Breast epithelium (tissue), 3 donors: ENCODE measurements around the gene INTS6L.

Experiments
- POLR2A ChIP-seq: fragments of 450-650 bp; IDR thresholded peaks from one replicate; pipeline ENCODE4 v1.6.1; 2016; ENCODE audit warnings: antibody characterized with exemption, mild to moderate bottlenecking, moderate library complexity
- POLR2AphosphoS5 ChIP-seq, 3 donors: sonication (generic); formaldehyde crosslinking; IDR thresholded peaks; one replicate each; pipeline ENCODE4 v1.6.1; 2017; ENCODE audit warnings: antibody characterized with exemption in 3 of 3
- TF ChIP-seq, protein P1 (sequence below), 3 donors: fragments of 450-650 bp; IDR thresholded peaks; one replicate each; pipeline ENCODE4 v1.5.1; 2016 to 2017; ENCODE audit warnings: antibody characterized with exemption in 3 of 3, mild to moderate bottlenecking in 3 of 3, moderate library complexity in 3 of 3

DNA sequence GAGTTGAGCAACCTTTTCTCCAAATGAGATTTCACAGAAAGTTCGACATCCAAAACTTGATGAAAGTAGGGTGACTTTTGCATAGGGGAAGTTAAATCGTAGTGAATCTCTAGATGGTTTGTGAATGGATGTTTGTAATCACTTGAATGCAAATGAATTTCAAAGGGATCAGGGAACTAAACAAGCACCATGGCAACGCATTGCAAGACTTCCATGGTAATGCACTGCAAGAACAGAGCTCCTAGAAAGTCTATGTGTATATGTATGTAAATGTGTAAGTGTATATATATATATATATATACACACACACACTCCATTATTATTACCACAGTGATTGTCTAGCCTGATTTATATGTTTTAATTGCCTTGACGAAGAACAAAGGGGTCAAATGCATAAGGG is 27.3 kb downstream of the INTS6L start:
- TF ChIP-seq, protein P1, sequence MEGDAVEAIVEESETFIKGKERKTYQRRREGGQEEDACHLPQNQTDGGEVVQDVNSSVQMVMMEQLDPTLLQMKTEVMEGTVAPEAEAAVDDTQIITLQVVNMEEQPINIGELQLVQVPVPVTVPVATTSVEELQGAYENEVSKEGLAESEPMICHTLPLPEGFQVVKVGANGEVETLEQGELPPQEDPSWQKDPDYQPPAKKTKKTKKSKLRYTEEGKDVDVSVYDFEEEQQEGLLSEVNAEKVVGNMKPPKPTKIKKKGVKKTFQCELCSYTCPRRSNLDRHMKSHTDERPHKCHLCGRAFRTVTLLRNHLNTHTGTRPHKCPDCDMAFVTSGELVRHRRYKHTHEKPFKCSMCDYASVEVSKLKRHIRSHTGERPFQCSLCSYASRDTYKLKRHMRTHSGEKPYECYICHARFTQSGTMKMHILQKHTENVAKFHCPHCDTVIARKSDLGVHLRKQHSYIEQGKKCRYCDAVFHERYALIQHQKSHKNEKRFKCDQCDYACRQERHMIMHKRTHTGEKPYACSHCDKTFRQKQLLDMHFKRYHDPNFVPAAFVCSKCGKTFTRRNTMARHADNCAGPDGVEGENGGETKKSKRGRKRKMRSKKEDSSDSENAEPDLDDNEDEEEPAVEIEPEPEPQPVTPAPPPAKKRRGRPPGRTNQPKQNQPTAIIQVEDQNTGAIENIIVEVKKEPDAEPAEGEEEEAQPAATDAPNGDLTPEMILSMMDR (IDR thresholded peaks at IDR 0.05) = no peak
- TF ChIP-seq POLR2AphosphoS5 (IDR thresholded peaks at IDR 0.05) (no peak), POLR2A (no peak)
